ENCODE measurements around the gene KCNK10. TPM values are rescaled to one million over a fixed set of nuclear protein-coding genes. Genes with fewer than 3 reads are reported as not detected.
A peak's percentile ranks its signal among the peaks of the same experiment; 100 is the strongest.
"Not testable (repeated sequence)": the region's sequence is repeated elsewhere in the genome, so short reads cannot be mapped to it uniquely, and the experiment has no call there.

KCNK10 gene
- total and polyA plus RNA-seq, 2 experiments from 2014 or later: not detected

DNA sequence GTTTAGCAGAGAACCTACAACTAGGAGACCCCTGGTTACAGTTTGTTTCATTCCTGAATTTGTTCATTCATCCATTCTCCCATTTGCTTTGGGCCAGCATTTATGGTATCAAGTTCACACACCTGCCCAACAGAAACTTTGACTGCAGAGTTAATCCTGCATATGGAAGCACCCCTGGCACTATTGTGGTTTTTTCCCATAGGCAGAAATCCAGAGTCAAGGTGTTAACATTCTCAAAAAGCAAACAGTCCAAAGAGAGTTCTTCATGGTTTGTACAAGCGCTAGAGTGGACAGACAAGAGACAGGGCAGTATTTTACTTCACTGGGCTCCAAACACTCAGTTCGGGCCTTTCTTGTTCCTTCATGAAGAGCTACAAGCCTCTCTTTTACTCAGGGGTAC lies 51.9 kb downstream of the KCNK10 start:
- DNase-seq (ENCODE audit: low read depth in 1 of 2, low spot score in 1 of 2): no peak
- TF ChIP-seq, protein P1, sequence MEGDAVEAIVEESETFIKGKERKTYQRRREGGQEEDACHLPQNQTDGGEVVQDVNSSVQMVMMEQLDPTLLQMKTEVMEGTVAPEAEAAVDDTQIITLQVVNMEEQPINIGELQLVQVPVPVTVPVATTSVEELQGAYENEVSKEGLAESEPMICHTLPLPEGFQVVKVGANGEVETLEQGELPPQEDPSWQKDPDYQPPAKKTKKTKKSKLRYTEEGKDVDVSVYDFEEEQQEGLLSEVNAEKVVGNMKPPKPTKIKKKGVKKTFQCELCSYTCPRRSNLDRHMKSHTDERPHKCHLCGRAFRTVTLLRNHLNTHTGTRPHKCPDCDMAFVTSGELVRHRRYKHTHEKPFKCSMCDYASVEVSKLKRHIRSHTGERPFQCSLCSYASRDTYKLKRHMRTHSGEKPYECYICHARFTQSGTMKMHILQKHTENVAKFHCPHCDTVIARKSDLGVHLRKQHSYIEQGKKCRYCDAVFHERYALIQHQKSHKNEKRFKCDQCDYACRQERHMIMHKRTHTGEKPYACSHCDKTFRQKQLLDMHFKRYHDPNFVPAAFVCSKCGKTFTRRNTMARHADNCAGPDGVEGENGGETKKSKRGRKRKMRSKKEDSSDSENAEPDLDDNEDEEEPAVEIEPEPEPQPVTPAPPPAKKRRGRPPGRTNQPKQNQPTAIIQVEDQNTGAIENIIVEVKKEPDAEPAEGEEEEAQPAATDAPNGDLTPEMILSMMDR (IDR thresholded peaks at IDR 0.05; ENCODE audit: low read depth, low read length): no peak
- Histone ChIP-seq H3K4me3 (no peak overlapping the region), H3K36me3 (no peaks in the 10 kb centered on the region), H3K9me3 (ENCODE audit: low read depth) (no peaks in the 10 kb centered on the region), H3K27ac (no peak overlapping the region), H3K27me3 (no peaks in the 10 kb centered on the region), H3K4me1 (ENCODE audit: low read depth) (no peaks in the 10 kb centered on the region)

DNA sequence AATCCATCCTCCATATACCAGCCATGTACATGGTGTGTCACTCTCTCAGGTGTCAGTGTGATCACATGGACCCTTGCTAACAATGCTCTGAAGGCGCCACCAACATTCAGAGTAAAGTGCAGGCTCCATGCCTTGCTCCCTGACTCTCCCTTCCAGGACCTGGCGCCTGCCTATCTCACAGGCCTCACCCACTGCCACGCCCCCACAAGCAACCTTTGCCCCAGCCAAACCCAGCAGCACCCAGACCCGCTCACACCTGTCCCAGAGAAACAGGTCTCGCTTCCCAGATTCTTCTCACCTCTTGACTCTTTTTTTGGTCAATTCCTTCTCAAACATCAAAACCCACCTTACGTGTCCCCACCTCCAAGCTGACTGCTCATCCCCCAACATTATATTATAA lies 52.3 kb downstream of the KCNK10 start:
- H3K4me1 ChIP-seq (ENCODE audit: low read depth): no peaks in the 10 kb centered on the region
- H3K27me3 ChIP-seq: no peaks in the 10 kb centered on the region
- H3K27ac ChIP-seq: no peak overlapping the region
- TF ChIP-seq, protein P1 (IDR thresholded peaks at IDR 0.05; ENCODE audit: low read depth, low read length): no peak
- no peak overlapping the region for H3K4me3 ChIP-seq
- DNase-seq (ENCODE audit: low read depth in 1 of 2, low spot score in 1 of 2): no peak
- H3K36me3 ChIP-seq: no peaks in the 10 kb centered on the region
- H3K9me3 ChIP-seq (ENCODE audit: low read depth): no peaks in the 10 kb centered on the region

DNA sequence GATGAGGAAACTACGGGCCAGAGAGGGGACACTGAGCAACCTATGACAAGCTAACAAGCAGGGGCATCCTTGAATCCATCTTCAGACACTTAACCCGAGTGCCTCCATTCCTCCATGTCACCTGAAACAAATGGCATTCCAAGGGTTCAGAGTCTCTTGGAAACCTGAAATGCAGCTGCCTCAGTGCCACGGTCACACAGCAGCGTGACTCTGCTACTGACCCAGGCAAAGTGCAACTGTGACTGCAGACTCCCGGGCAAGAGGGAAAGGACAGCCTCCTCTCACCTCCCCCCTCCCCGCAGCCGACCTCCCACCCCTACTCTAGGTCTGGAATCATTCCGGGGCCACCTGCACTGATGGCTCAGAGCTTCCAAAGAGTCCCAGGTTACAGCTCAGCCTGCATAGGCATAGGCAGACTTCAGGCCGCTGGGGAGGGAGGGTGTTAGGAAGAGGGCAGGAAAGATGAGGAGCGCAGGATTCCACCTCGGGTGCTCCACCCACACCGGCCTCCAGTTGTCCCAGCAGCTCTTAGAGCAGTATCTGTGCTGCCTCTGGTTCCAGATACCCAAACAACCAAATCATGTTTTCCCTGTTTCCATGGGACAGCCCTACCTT lies 53.2 kb downstream of the KCNK10 start:
- no peak overlapping the region for H3K4me3 ChIP-seq
- H3K9me3 ChIP-seq (ENCODE audit: low read depth): no peaks in the 10 kb centered on the region
- H3K4me1 ChIP-seq (ENCODE audit: low read depth): no peaks in the 10 kb centered on the region
- H3K27ac ChIP-seq: no peak overlapping the region
- TF ChIP-seq, protein P1 (IDR thresholded peaks at IDR 0.05; ENCODE audit: low read depth, low read length): no peak
- H3K27me3 ChIP-seq: no peaks in the 10 kb centered on the region
- no peaks in the 10 kb centered on the region for H3K36me3 ChIP-seq
- no peak for DNase-seq (ENCODE audit: low read depth in 1 of 2, low spot score in 1 of 2)

DNA sequence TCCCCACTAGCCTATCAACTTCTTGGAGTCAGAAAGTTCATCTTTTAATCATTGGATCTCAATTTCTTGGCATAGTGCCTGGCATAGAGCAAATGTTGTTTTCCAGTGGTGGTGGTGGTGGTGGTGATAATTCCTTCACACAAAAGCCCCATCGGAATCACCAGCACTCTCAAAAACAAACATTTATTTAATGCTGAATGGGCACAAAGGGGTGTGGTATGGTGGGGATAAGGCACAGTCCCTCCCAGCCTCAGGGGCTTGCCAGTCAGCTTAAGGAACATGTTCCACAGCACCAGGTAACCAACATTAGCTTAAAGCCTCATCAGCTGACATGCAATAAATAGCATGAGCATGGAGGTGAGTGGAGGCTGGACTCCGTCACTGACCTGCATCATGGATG lies 56.6 kb downstream of the KCNK10 start:
- H3K27me3 ChIP-seq: peaks cover 3% of the 10 kb centered on the region
- no peaks in the 10 kb centered on the region for H3K9me3 ChIP-seq (ENCODE audit: low read depth)
- no peak overlapping the region for H3K27ac ChIP-seq
- H3K36me3 ChIP-seq: no peaks in the 10 kb centered on the region
- DNase-seq (ENCODE audit: low read depth in 1 of 2, low spot score in 1 of 2): no peak
- no peaks in the 10 kb centered on the region for H3K4me1 ChIP-seq (ENCODE audit: low read depth)
- H3K4me3 ChIP-seq: no peak overlapping the region
- TF ChIP-seq, protein P1 (IDR thresholded peaks at IDR 0.05; ENCODE audit: low read depth, low read length): no peak

DNA sequence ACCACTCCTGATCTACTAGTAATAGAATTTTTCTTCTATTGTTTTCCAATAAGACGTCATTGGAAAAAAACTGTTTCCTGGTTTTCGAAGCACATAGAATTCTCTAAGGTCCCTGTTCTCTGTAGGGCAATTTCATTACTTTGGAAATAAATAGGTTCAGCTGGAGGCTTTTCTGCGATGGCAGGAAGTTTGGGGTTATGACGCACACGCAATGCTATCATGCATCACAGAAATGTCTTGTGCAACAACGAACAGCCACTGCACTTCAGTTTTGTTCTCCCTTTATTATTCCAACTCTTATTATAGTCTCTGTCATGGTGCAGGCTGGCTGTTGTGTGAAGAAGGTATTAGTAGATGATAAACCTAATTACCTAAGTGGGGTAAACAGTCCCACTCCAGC lies 59.0 kb downstream of the KCNK10 start:
- Histone ChIP-seq H3K27me3 (peaks cover 3% of the 10 kb centered on the region), H3K4me1 (ENCODE audit: low read depth) (no peaks in the 10 kb centered on the region), H3K9me3 (ENCODE audit: low read depth) (no peaks in the 10 kb centered on the region), H3K4me3 (no peak overlapping the region), H3K36me3 (no peaks in the 10 kb centered on the region), H3K27ac (no peak overlapping the region)
- peak in 1 of 2 donors; percentile 1 for DNase-seq (ENCODE audit: low read depth in 1 of 2, low spot score in 1 of 2)
- TF ChIP-seq, protein P1 (IDR thresholded peaks at IDR 0.05; ENCODE audit: low read depth, low read length): no peak

DNA sequence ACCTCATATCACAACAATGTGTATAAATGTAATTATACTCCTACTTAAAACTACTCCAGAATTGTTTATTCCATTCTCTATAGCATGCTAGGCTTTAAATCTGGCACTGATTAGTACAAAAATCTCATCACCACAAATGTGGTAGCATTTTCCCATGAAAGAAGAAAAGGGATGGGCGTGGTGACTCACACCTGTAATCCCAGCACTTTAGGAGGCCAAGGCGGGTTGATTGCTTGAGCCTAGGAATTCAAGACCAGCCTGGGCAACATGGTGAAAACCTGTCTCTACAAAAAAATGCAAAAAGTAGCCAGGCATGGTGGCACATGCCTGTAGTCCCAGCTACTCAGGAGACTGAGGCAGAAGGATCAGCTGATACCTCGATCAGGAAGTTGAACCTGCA lies 61.8 kb downstream of the KCNK10 start:
- not testable (repeated sequence) for H3K27ac ChIP-seq; H3K4me3 ChIP-seq; H3K4me1 ChIP-seq (ENCODE audit: low read depth); H3K27me3 ChIP-seq; DNase-seq (ENCODE audit: low read depth in 1 of 2, low spot score in 1 of 2); H3K9me3 ChIP-seq (ENCODE audit: low read depth); H3K36me3 ChIP-seq
